Stimulated activated naive CD8-positive, alpha-beta T cell treated with anti-CD3 and anti-CD28 coated beads, Interleukin-15, Interleukin-2, amounts not matched to agents 100 ng/mL and 50 ng/mL, for 24 hours (primary cell): ENCODE measurements around the gene LHX1.
A peak's percentile ranks its signal among the peaks of the same experiment; 100 is the strongest.

Experiments
- H3K27ac Mint-ChIP-seq: one replicate; pipeline ENCODE4 v1.8.0; 2021; ENCODE audit warnings: mild to moderate bottlenecking, mixed read lengths
- H3K27me3 Mint-ChIP-seq: one replicate; pipeline ENCODE4 v1.8.0; 2021; ENCODE audit warnings: mixed read lengths
- H3K36me3 Mint-ChIP-seq: one replicate; pipeline ENCODE4 v1.8.0; 2021; ENCODE audit warnings: low read depth, mixed read lengths
- H3K4me1 Mint-ChIP-seq: one replicate; pipeline ENCODE4 v1.8.0; 2021; ENCODE audit warnings: low read depth, mixed read lengths
- H3K4me3 Mint-ChIP-seq: one replicate; pipeline ENCODE4 v1.8.0; 2021; ENCODE audit warnings: mild to moderate bottlenecking, mixed read lengths
- H3K9me3 Mint-ChIP-seq: one replicate; pipeline ENCODE4 v1.8.0; 2021; ENCODE audit warnings: mixed read lengths

Gene LHX1

GRCh38 chr17:36931697-36932382 is 5.4 kb upstream of the LHX1 start:
- Mint-ChIP-seq H3K27me3 (peaks cover 90% of the 10 kb centered on the region), H3K4me1 (peaks cover 57% of the 10 kb centered on the region), H3K9me3 (no peaks in the 10 kb centered on the region), H3K4me3 (peak overlapping the region; percentile 60), H3K36me3 (no peaks in the 10 kb centered on the region), H3K27ac (no peak overlapping the region)

DNA sequence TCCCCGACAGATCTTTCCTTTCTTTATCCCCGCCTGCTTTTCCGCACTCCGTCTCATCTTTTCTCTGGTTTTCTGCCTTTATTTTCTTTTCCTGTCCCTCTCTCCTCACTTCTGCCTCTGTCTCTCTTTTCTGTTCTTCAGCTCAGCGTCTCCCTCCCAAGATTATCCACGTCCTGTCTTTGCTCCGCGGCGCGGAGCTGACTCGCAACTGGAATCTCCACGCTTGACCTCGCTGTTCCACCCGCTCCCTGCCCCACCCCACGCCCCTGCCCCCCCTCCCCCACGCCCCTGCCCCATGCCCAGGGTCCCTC is 4.9 kb upstream of the LHX1 start:
- Mint-ChIP-seq H3K36me3 (no peaks in the 10 kb centered on the region), H3K27me3 (peaks cover 92% of the 10 kb centered on the region), H3K4me1 (peaks cover 62% of the 10 kb centered on the region), H3K9me3 (no peaks in the 10 kb centered on the region), H3K4me3 (peak overlapping the region; percentile 60), H3K27ac (no peak overlapping the region)

DNA sequence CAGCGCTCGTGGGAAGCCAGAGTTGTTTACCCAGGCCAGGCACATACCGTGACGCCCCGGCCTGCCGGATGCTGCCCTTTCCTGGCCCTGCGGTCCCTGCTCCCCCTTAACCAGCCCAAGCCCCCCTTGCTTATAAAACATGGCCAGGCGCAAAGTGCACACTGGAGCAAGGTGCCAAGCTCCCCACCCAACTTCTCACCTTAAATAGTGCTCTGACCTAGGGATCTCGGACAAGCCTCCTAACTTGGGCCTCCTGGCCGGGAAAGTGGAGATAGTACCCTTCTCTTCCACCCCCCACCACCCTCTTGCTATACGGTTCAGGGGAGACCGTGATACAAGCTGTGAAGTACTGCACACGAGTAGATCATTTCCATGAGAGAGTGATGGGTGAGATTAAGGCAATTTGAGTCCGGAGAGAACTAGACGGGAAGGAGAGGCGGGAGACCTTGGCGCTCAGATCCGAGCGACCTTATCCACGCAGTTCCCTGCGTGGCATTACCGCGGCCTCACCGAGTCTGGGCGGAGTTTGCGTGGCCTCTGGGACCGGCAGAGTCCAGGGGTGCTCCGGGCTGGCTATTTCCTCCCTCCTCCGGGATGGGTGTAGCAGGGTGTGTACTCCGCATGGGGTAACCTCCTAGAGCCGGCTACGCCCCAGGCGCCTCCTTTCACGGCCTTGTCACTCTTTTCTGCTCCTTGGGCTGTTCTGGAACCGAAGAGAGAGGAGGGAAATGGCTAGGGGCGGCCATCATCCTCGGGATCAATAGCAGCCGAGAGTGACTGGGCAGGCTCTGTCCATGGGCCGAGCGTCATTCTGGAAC is 4.4 kb upstream of the LHX1 start:
- no peak overlapping the region for H3K27ac Mint-ChIP-seq
- H3K4me3 Mint-ChIP-seq, result peak overlapping the region; percentile 46

DNA sequence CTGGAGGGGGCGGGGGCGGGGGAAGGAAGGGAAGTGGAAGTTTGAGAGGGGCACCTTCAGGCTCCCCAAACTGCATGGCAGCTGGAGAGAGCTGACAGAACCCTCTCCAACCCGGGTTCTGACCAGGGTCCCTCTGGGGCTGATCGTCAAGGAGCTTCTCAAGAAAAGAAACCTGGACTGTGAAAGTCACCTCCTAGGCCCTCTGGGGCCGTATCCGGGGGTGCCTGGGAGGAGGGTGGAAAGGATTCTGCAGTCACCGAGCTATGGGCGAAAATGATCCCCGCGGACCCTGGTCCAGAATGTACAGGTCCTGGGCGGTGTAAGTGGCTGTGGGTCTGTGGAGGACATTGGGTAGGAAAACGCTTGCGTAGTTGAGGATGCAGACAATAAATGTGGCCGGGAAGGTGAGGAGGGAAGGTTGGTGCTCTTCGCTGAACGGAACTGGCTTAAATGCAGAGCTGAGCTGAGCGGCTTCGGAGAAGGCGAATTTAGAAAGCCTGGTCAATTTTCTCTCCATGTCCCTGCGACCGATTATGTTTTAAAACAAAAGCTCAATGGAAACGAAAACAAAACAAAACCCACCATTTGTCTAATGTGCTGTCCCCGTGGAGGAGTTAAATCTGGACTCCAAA is 3.6 kb upstream of the LHX1 start:
- peaks cover 64% of the 10 kb centered on the region for H3K4me1 Mint-ChIP-seq
- peaks cover 92% of the 10 kb centered on the region for H3K27me3 Mint-ChIP-seq

More for the DNA sequence above, 4.4 kb upstream of the LHX1 start:
- Mint-ChIP-seq H3K4me1 (peaks cover 64% of the 10 kb centered on the region), H3K36me3 (no peaks in the 10 kb centered on the region), H3K27me3 (peaks cover 92% of the 10 kb centered on the region), H3K9me3 (no peaks in the 10 kb centered on the region)

GRCh38 chr17:36934144-36934691 is 3.1 kb upstream of the LHX1 start:
- Mint-ChIP-seq H3K27me3 (peaks cover 92% of the 10 kb centered on the region), H3K36me3 (no peaks in the 10 kb centered on the region), H3K4me3 (peak overlapping the region; percentile 73), H3K4me1 (peaks cover 65% of the 10 kb centered on the region), H3K27ac (peak overlapping the region; percentile 50), H3K9me3 (no peaks in the 10 kb centered on the region)

More for the DNA sequence above, 3.6 kb upstream of the LHX1 start:
- Mint-ChIP-seq H3K4me3 (peak overlapping the region; percentile 73), H3K36me3 (no peaks in the 10 kb centered on the region), H3K9me3 (no peaks in the 10 kb centered on the region), H3K27ac (peak overlapping the region; percentile 50)

GRCh38 chr17:36934692-36935630 is 2.3 kb upstream of the LHX1 start:
- Mint-ChIP-seq H3K4me1 (peaks cover 69% of the 10 kb centered on the region), H3K27ac (no peak overlapping the region), H3K9me3 (no peaks in the 10 kb centered on the region), H3K36me3 (no peaks in the 10 kb centered on the region), H3K4me3 (peak overlapping the region; percentile 60), H3K27me3 (peaks cover 89% of the 10 kb centered on the region)

DNA sequence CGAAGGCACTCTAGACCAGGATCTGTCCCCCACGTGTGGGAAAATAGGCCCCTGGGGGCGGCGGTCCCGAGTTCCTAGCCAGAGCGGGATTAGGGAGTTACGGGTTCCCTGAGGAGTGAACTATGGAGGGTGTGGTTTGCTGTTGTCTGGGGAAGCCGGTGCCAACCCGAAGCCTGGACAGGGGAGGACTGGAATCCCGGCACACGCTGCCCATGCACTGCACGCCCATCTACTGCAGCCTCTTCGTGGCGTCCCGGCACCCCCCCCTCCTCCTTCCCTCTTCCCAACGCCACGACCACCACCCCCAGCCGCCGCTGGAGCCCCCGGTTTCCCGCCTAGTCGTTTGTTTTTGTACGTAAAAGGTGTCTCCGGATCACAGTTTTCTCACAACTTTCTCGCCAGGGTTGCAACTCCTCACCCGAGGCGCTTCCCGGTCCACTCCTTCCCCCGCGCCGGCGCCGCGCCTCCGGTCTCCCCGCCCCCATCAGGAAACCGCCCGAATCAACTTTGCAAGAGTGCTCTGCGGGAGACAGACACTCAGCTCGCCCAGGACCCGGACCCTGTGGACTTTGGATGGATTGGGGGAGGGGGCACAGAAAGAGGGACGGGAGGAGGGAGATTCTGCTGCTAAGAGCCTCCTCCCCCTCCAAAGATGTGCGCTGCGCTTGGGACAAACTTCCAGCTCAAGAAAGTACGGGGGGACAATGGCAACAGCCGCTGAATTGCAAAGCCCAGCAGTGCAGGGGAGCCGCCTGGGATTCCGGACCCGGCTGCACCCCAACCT is 1.4 kb upstream of the LHX1 start:
- H3K27ac Mint-ChIP-seq, result peak overlapping the region; percentile 31

DNA sequence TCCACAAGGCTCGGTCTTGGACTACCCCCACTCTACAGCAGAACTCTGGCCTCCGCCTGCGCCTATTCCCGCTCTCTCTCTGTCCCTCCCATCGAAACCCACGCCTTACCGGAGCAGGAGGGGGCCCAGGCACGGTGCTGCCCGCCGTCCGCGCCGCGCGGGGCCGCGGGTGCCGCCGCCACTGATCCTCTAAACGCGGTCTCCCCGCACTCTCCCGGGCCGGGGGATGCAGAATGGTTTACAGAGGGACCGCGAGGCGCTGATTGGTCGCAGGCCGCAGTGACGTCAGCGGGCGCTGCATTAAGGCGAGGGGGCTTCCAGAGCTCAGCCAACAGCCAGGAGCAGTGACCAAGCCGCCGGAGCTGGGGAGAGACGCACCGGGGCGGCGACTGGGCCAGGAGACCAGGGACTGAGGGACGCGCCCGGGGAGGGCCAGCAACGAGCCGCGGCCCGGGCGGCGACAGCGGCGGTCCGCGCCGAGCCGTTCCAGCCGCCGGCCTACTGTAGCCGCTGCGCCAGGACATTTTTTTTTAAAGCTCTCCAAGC is 747 bp upstream of the LHX1 start:
- H3K27me3 Mint-ChIP-seq, result peaks cover 89% of the 10 kb centered on the region
- H3K27ac Mint-ChIP-seq, result peak overlapping the region; percentile 31
- peak overlapping the region; percentile 70 for H3K4me3 Mint-ChIP-seq
- peaks cover 76% of the 10 kb centered on the region for H3K4me1 Mint-ChIP-seq
- H3K9me3 Mint-ChIP-seq, result no peaks in the 10 kb centered on the region
- no peaks in the 10 kb centered on the region for H3K36me3 Mint-ChIP-seq

More for the DNA sequence above, 1.4 kb upstream of the LHX1 start:
- Mint-ChIP-seq H3K27me3 (peaks cover 89% of the 10 kb centered on the region), H3K4me3 (peak overlapping the region; percentile 60), H3K4me1 (peaks cover 74% of the 10 kb centered on the region), H3K9me3 (no peaks in the 10 kb centered on the region), H3K36me3 (no peaks in the 10 kb centered on the region)

GRCh38 chr17:36937959-36938565 is 787 bp downstream of the LHX1 start:
- Mint-ChIP-seq H3K4me1 (peaks cover 67% of the 10 kb centered on the region), H3K36me3 (no peaks in the 10 kb centered on the region), H3K9me3 (no peaks in the 10 kb centered on the region), H3K4me3 (peak overlapping the region; percentile 70), H3K27ac (peak overlapping the region; percentile 52), H3K27me3 (peaks cover 76% of the 10 kb centered on the region)

DNA sequence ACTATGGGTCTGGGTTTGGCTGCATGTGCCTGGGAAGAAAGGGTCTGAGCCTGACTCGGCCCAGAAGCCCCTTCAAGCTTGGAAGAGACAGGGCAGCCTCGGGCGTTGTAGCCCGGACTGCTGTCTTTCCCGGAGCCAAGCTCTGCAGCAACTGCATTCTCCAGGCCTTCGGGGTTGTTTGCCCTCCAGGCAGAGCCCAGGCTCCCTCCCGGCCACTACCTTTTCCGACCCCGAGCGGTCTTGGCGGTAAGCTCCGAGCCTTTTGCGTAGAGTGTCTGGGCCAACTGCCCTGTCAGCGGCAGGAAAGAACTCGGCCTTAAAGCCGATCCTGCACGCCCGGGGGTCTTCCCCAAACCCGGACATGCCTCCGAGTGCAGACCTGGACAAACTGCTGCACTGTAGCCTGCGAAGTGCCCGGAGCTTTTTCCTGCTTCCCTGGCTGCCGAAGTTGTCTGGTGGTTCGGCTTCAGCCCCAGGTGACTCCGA is 1.3 kb downstream of the LHX1 start:
- Mint-ChIP-seq H3K27me3 (peaks cover 75% of the 10 kb centered on the region), H3K9me3 (no peaks in the 10 kb centered on the region), H3K4me3 (peak overlapping the region; percentile 33), H3K36me3 (no peaks in the 10 kb centered on the region), H3K27ac (no peak overlapping the region), H3K4me1 (peaks cover 67% of the 10 kb centered on the region)

DNA sequence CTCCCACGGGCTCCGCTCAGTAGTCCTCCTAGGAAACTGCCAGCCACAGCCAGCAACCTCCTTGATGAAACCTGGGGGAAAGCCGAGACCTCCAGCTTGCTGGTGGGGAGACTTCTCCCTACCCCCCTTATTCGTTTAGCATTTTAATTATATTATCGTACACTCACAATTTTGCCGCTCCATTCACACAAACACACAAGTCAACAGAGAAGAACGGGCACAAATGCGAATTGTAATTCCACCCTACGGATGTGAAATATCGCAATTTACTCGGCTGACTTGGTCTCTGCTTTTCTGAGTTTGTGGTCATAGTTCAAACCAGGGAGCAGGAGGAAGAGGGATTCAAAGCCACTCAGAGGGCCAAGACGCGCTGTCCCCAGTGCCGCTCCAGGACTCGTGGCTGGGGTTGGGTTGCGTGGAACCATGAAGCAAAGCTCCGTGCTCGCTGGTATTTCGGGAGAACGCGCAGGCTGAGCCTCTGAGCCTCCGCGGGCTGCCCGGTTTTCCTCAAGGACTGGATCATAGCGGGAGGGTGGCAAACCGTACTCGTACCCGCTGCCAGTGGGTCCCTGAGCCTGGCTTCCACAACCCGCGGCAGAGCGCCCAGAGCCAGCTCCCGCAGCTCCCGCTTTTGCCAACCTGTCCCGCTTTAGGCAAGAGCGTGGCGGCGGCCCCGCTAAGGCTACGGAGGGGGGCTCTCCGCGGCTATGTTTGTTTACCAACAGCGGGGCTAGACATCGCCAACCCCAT is 2.0 kb downstream of the LHX1 start:
- peaks cover 64% of the 10 kb centered on the region for H3K4me1 Mint-ChIP-seq
- H3K4me3 Mint-ChIP-seq, result peak overlapping the region; percentile 33
- peak overlapping the region; percentile 22 for H3K27ac Mint-ChIP-seq

GRCh38 chr17:36939802-36940312 is 2.6 kb downstream of the LHX1 start:
- Mint-ChIP-seq H3K36me3 (no peaks in the 10 kb centered on the region), H3K4me3 (no peak overlapping the region), H3K27me3 (peaks cover 79% of the 10 kb centered on the region), H3K9me3 (no peaks in the 10 kb centered on the region), H3K27ac (peak overlapping the region; percentile 48), H3K4me1 (peaks cover 62% of the 10 kb centered on the region)

More for the DNA sequence above, 2.0 kb downstream of the LHX1 start:
- no peaks in the 10 kb centered on the region for H3K9me3 Mint-ChIP-seq
- H3K36me3 Mint-ChIP-seq, result no peaks in the 10 kb centered on the region
- H3K27me3 Mint-ChIP-seq, result peaks cover 74% of the 10 kb centered on the region
